A673 (cell line): ENCODE data around the gene HJV. TPM values are rescaled to one million over a fixed set of nuclear protein-coding genes. Genes with fewer than 3 reads are reported as not detected.

Experiments used
- BruUV-seq: library from RNA; stranded (reverse); fragments of 400-500 nt; replicated peaks from 2 replicates; lab custom pipeline; 2021; lab: Mats Ljungman, UMichigan
- CTCF ChIA-PET: fragments of 300-600 bp; sonication (Branson Sonifier 250); formaldehyde crosslinking; loops from one replicate; lab custom pipeline; 2022; ENCODE audit warnings: antibody characterized with exemption; lab: Charles Lee
- POLR2A ChIA-PET: fragments of 300-600 bp; sonication (Branson Sonifier 250); formaldehyde crosslinking; loops from one replicate; lab custom pipeline; 2022; ENCODE audit warnings: antibody characterized with exemption; ENCODE audit not compliant: low non-redundant PET; lab: Charles Lee
- DNase-seq: peaks from one replicate; pipeline ENCODE4 v3.0.0-alpha.2; 2015; ENCODE audit warnings: low spot score
- H3K27ac ChIP-seq: fragments of 200-600 bp; sonication (generic); 2 replicates; pipeline ENCODE4 v1.5.1; 2016; ENCODE audit warnings: mixed run types, low read depth, mild to moderate bottlenecking, mixed read lengths, antibody characterized with exemption, low read length; ENCODE audit not compliant: poor library complexity, severe bottlenecking
- H3K27me3 ChIP-seq: fragments of 200-600 bp; sonication (generic); replicated peaks from 2 replicates; pipeline ENCODE4 v1.6.1; 2017; ENCODE audit warnings: mixed run types, low read depth, mild to moderate bottlenecking, mixed read lengths, antibody characterized with exemption, low read length; ENCODE audit not compliant: insufficient read depth, poor library complexity
- H3K36me3 ChIP-seq: fragments of 200-600 bp; sonication (generic); 2 replicates; pipeline ENCODE4 v1.6.1; 2016; ENCODE audit warnings: mixed run types, mild to moderate bottlenecking, mixed read lengths, antibody characterized with exemption, low read length; ENCODE audit not compliant: insufficient read depth, poor library complexity, severe bottlenecking
- H3K4me1 ChIP-seq: fragments of 200-600 bp; sonication (generic); 2 replicates; pipeline ENCODE4 v1.6.1; 2017; ENCODE audit warnings: mixed run types, mild to moderate bottlenecking, mixed read lengths, antibody characterized with exemption, low read length; ENCODE audit not compliant: insufficient read depth, poor library complexity, severe bottlenecking
- H3K4me3 ChIP-seq: fragments of 200-600 bp; sonication (generic); 2 replicates; pipeline ENCODE4 v1.5.1; 2016; ENCODE audit warnings: low read depth, mixed run types, mild to moderate bottlenecking, mixed read lengths, low read length; ENCODE audit not compliant: poor library complexity, severe bottlenecking
- H3K9me3 ChIP-seq: fragments of 200-600 bp; sonication (generic); 2 replicates; pipeline ENCODE4 v1.6.1; 2016; ENCODE audit warnings: mixed run types, low read depth, mild to moderate bottlenecking, mixed read lengths, antibody characterized with exemption, low read length; ENCODE audit not compliant: poor library complexity, severe bottlenecking
- CTCF ChIP-seq: fragments of 300-800, 200-600 bp; sonication (generic); conservative IDR thresholded peaks from 2 replicates; pipeline ENCODE4 v1.5.1; 2017; ENCODE audit warnings: low read depth, mild to moderate bottlenecking, antibody characterized with exemption, low read length, moderate library complexity, mixed read lengths
- EZH2 ChIP-seq: fragments of 200-600 bp; sonication (generic); IDR thresholded peaks from 2 replicates; pipeline ENCODE4 v1.6.1; 2017; ENCODE audit warnings: borderline replicate concordance, low read depth, mild to moderate bottlenecking, mixed read lengths, antibody characterized with exemption, low read length; ENCODE audit not compliant: poor library complexity, severe bottlenecking
- intact Hi-C: fragments of 100-400 bp; cut with micrococcal nuclease; formaldehyde crosslinking; loops from one replicate; pipeline ENCODE4 v1.10.0; 2022; ENCODE audit not compliant: unreplicated experiment
- total RNA-seq: library from RNA; stranded (reverse); gene quantifications from 2 replicates; pipeline ENCODE4 v1.2.3, GENCODE V29; 2021

The HJV gene
- total RNA-seq, 1 experiment from 2014 or later, result 0.24 TPM

GRCh38 chr1:145978471-145978853 is 43.1 kb downstream of the HJV start:
- peaks cover 30% of the 10 kb centered on the region for H3K4me1 ChIP-seq
- peak overlapping the region; percentile 95 for H3K27ac ChIP-seq
- no peaks in the 10 kb centered on the region for H3K9me3 ChIP-seq
- no peaks in the 10 kb centered on the region for H3K36me3 ChIP-seq
- intact Hi-C loops, result loop anchor here (5.0 kb wide), 1 partner anchor 131 kb away; the partner anchor contains the start of gene NUDT17
- no peak for TF ChIP-seq CTCF
- TF ChIP-seq EZH2, result no peak
- CTCF ChIA-PET, result interaction anchor here (1.5 to 2.0 kb wide), 5 partner anchors 14 to 86 kb away, joined by 4 to 19 read pairs (median 6); partner anchors contain the start of genes ANKRD34A, LIX1L, POLR3GL and TXNIP
- DNase-seq, result no peak
- POLR2A ChIA-PET, result interaction anchor here (0.5 kb wide), 1 partner anchor 144 kb away, joined by 12 read pairs; no protein-coding TSS in a partner anchor
- H3K27me3 ChIP-seq, result no peaks in the 10 kb centered on the region
- TSS peak; percentile 87 for BruUV-seq
- H3K4me3 ChIP-seq, result no peak overlapping the region

DNA sequence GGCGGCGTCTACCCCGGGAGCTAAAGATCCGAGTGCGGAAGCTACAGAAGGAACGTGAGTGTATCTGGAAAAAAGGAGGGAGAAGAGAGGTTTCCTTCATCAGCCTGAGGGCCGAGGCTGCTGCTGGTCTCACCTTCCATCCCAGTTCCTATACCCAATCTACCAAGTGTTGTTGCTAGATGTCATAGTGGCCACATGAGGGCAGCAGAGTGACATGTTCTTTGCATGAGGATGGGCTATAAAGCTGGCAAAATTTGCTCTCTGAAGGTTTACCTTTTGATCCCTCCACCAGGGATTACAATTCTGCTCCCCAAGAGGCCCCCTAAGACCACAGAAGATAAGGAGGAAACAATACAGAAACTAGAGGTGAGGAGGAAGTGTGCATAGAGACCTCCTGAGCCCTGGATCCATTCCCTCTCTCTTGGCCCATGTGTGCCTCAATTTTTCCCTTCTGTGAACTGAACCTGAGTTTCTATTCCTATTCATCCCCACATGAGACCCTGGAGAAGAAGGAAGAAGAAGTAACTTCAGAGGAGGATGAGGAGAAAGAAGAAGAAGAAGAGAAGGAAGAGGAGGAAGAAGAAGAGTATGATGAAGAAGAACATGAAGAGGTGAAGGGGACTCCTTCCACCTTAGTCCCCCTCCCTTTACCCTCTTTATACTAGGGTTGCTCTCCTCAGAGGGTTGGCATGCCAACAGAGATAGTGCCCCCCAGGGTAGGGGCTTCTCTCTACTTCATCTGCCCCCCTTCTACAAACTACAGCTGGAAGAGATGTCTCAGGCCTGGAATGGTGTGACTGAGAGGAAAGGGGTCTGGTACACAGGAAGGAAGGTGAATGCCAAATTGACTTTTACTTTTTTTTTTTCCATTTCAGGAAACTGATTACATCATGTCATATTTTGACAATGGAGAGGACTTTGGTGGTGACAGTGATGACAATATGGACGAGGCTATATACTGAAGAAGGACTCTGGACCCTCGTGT is 43.8 kb downstream of the HJV start:
- ChIA-PET CTCF (interaction anchor here (0.6 to 1.9 kb wide), 7 partner anchors 13 to 58 kb away, joined by 3 to 26 read pairs (median 5); partner anchors contain the start of genes ANKRD34A, LIX1L and POLR3GL), POLR2A (no interaction called here)
- Histone ChIP-seq H3K27me3 (no peaks in the 10 kb centered on the region), H3K4me1 (peaks cover 30% of the 10 kb centered on the region), H3K36me3 (no peaks in the 10 kb centered on the region), H3K27ac (peak overlapping the region; percentile 95), H3K9me3 (no peaks in the 10 kb centered on the region), H3K4me3 (no peak overlapping the region)
- BruUV-seq, result no TSS peak
- DNase-seq, result peak; percentile 87
- TF ChIP-seq CTCF (peak; percentile 89), EZH2 (no peak)
- intact Hi-C loops, result loop anchor here (1.0 to 5.0 kb wide), 2 partner anchors 27 to 130 kb away; partner anchors contain the start of gene NUDT17

GRCh38 chr1:145977016-145977415 is 44.5 kb downstream of the HJV start:
- no TSS peak for BruUV-seq
- Histone ChIP-seq H3K27me3 (no peaks in the 10 kb centered on the region), H3K4me1 (peaks cover 30% of the 10 kb centered on the region), H3K27ac (peak overlapping the region; percentile 95), H3K4me3 (no peak overlapping the region), H3K36me3 (no peaks in the 10 kb centered on the region), H3K9me3 (no peaks in the 10 kb centered on the region)
- no peak for TF ChIP-seq EZH2
- TF ChIP-seq CTCF, result no peak
- POLR2A ChIA-PET, result interaction anchor here (0.6 kb wide), 1 partner anchor 29 kb away, joined by 10 read pairs; no protein-coding TSS in a partner anchor
- CTCF ChIA-PET, result interaction anchor here (0.8 to 1.9 kb wide), 5 partner anchors 13 to 32 kb away, joined by 3 to 26 read pairs (median 5); partner anchors contain the start of genes ANKRD34A, LIX1L and POLR3GL
- DNase-seq, result no peak
- intact Hi-C loops, result loop anchor here (1.0 to 5.0 kb wide), 2 partner anchors 27 to 130 kb away; partner anchors contain the start of gene NUDT17
